GM12801 (cell line): ENCODE results near the gene FN3K.

ENCODE experiments used
- CTCF ChIP-seq: IDR thresholded peaks from one replicate; pipeline ENCODE4 v1.5.1; 2011; ENCODE audit warnings: control low read depth; ENCODE audit not compliant: insufficient read length; ENCODE audit errors: extremely low read depth

Gene FN3K

GRCh38 chr17:82709024-82709675 is 26.3 kb upstream of the FN3K start:
- no peak for TF ChIP-seq CTCF

- no peak for TF ChIP-seq CTCF
These were observed 25.5 kb upstream of the FN3K start for GRCh38 chr17:82709676-82710498.

- no peak for TF ChIP-seq CTCF
These were observed 24.7 kb upstream of the FN3K start for GRCh38 chr17:82710499-82711232.

- TF ChIP-seq CTCF, result no peak
These were observed 22.2 kb upstream of the FN3K start for GRCh38 chr17:82713071-82713723.

GRCh38 chr17:82716203-82717010 is 19.0 kb upstream of the FN3K start, which contains the start of gene FN3KRP:
FN3KRP (plus strand) TSS chr17:82716706; CDS start chr17:82716756, 50 bp downstream.
- TF ChIP-seq CTCF, result no peak

GRCh38 chr17:82718986-82719685 is 16.3 kb upstream of the FN3K start:
- no peak for TF ChIP-seq CTCF
